Activated T-cell treated with anti-CD3 and anti-CD28 coated beads for 1 hour (primary cell): ENCODE data around the gene RAMACL.

Experiments
- DNase-seq: peaks from one replicate; pipeline ENCODE4 v3.0.0-alpha.2; 2020; ENCODE audit warnings: low read depth

RAMACL gene

GRCh38 chr6:166573511-166574216 lies 12.8 kb downstream of the RAMACL start:
- DNase-seq = no peak

GRCh38 chr6:166572370-166573261 lies 13.9 kb downstream of the RAMACL start:
- no peak for DNase-seq

GRCh38 chr6:166570929-166571713 lies 15.4 kb downstream of the RAMACL start:
- DNase-seq = no peak

GRCh38 chr6:166569206-166569605 lies 17.3 kb downstream of the RAMACL start:
- no peak for DNase-seq

GRCh38 chr6:166567813-166568212 lies 18.7 kb downstream of the RAMACL start:
- DNase-seq = no peak

GRCh38 chr6:166567107-166567506 lies 19.4 kb downstream of the RAMACL start:
- no peak for DNase-seq

- DNase-seq = no peak
These were observed 20.2 kb downstream of the RAMACL start for GRCh38 chr6:166566026-166567011.

- DNase-seq = no peak
These were observed 21.2 kb downstream of the RAMACL start for GRCh38 chr6:166565084-166565967.

GRCh38 chr6:166563805-166564204 lies 22.7 kb downstream of the RAMACL start:
- DNase-seq = no peak

- no peak for DNase-seq
These were observed 23.3 kb downstream of the RAMACL start for GRCh38 chr6:166563200-166563599.

GRCh38 chr6:166562726-166563125 lies 23.8 kb downstream of the RAMACL start:
- no peak for DNase-seq

GRCh38 chr6:166561771-166562359 lies 24.6 kb downstream of the RAMACL start:
- DNase-seq = no peak

- DNase-seq = no peak
These were observed 26.3 kb downstream of the RAMACL start for GRCh38 chr6:166560222-166560621.

- no peak for DNase-seq
These were observed 26.8 kb downstream of the RAMACL start for GRCh38 chr6:166559662-166560061.

GRCh38 chr6:166559211-166559610 lies 27.3 kb downstream of the RAMACL start:
- no peak for DNase-seq

- no peak for DNase-seq
These were observed 28.1 kb downstream of the RAMACL start for GRCh38 chr6:166558156-166559005.

- DNase-seq = no peak
These were observed 29.6 kb downstream of the RAMACL start for GRCh38 chr6:166556863-166557322.

- DNase-seq = no peak
These were observed 30.1 kb downstream of the RAMACL start for GRCh38 chr6:166556336-166556735.

- DNase-seq = no peak
These were observed 31.4 kb downstream of the RAMACL start for GRCh38 chr6:166555086-166555485.
